ENCODE data around the gene RFXANK.
A peak's percentile ranks its signal among the peaks of the same experiment; 100 is the strongest.

RFXANK gene

DNA sequence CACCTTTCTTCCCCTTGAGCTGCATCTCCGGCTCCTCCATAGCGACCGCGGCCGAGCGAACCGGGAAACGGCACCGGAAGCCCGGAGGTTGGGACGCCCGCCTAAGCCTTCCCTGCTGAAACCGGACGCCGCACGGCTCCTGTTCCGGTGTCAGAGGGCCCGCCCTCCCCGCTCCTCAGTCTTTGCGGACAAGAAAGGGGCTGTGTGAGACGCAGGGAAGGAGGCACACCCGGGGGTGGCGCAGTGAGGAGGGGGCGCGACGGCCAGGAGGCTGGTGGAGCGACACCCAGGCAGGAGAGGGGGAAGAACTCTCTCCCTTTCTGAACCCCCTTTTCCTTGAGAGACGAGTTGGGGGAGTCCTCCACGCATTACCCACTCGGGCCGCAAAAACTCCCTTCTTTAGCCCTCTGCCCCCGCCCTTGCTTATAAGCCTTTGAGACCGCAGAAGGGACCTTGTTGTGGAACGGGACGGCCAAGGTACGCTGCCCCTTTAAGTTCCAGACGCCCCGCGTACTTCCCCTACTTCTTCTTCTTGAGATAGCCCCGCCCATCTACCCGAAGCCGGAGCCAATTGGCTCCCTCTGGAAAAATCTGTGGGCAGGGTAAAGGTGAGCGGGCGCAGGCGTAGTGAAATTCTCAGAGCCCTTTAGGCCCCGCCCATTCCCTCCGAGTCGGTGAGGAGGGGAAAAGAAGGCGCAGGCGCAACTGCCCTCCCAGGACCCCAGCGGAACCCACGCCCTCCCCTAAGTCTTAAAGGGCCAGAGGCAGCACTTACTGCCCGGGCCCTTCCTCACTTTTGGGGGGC is at the start of gene RFXANK, which contains the start of gene BORCS8 (continued):
- TF ChIP-seq, protein P1, sequence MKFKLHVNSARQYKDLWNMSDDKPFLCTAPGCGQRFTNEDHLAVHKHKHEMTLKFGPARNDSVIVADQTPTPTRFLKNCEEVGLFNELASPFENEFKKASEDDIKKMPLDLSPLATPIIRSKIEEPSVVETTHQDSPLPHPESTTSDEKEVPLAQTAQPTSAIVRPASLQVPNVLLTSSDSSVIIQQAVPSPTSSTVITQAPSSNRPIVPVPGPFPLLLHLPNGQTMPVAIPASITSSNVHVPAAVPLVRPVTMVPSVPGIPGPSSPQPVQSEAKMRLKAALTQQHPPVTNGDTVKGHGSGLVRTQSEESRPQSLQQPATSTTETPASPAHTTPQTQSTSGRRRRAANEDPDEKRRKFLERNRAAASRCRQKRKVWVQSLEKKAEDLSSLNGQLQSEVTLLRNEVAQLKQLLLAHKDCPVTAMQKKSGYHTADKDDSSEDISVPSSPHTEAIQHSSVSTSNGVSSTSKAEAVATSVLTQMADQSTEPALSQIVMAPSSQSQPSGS (tag by site-specific recombination; IDR thresholded peaks at IDR 0.05; ENCODE audit: low read depth) = no peak
- TF ChIP-seq ZBTB17 (tag by site-specific recombination; IDR thresholded peaks at IDR 0.05) (peak; percentile 71), KLF9 (tag by site-specific recombination; IDR thresholded peaks at IDR 0.05; ENCODE audit: low read depth) (peak; percentile 74), KLF8 (tag by site-specific recombination; IDR thresholded peaks at IDR 0.05) (peak; percentile 85), ZNF341 (tag by site-specific recombination; IDR thresholded peaks at IDR 0.05; ENCODE audit: low read depth) (no peak), ZNF837 (tag by site-specific recombination; IDR thresholded peaks at IDR 0.05) (no peak), ZNF623 (tag by site-specific recombination; IDR thresholded peaks at IDR 0.05) (peak; percentile 19; the same call in 1 of the 2 replicates), ZNF629 (tag by site-specific recombination; IDR thresholded peaks at IDR 0.05) (peak; percentile 76), ZNF48 (tag by site-specific recombination; IDR thresholded peaks at IDR 0.05) (no peak), ZNF184 (tag by site-specific recombination; IDR thresholded peaks at IDR 0.05) (peak; percentile 62; the same call in 1 of the 2 replicates), ZNF169 (tag by site-specific recombination; IDR thresholded peaks at IDR 0.05) (no peak), ZNF211 (tag by site-specific recombination; IDR thresholded peaks at IDR 0.05; ENCODE audit: low read depth) (no peak), ZNF610 (tag by site-specific recombination; IDR thresholded peaks at IDR 0.05; ENCODE audit: borderline replicate concordance) (peak; percentile 45; the same call in 1 of the 2 replicates), ZNF214 (tag by site-specific recombination; IDR thresholded peaks at IDR 0.05; ENCODE audit: borderline replicate concordance) (no peak), ZNF37A (tag by site-specific recombination; IDR thresholded peaks at IDR 0.05) (no peak)
- TF ChIP-seq, protein P2, sequence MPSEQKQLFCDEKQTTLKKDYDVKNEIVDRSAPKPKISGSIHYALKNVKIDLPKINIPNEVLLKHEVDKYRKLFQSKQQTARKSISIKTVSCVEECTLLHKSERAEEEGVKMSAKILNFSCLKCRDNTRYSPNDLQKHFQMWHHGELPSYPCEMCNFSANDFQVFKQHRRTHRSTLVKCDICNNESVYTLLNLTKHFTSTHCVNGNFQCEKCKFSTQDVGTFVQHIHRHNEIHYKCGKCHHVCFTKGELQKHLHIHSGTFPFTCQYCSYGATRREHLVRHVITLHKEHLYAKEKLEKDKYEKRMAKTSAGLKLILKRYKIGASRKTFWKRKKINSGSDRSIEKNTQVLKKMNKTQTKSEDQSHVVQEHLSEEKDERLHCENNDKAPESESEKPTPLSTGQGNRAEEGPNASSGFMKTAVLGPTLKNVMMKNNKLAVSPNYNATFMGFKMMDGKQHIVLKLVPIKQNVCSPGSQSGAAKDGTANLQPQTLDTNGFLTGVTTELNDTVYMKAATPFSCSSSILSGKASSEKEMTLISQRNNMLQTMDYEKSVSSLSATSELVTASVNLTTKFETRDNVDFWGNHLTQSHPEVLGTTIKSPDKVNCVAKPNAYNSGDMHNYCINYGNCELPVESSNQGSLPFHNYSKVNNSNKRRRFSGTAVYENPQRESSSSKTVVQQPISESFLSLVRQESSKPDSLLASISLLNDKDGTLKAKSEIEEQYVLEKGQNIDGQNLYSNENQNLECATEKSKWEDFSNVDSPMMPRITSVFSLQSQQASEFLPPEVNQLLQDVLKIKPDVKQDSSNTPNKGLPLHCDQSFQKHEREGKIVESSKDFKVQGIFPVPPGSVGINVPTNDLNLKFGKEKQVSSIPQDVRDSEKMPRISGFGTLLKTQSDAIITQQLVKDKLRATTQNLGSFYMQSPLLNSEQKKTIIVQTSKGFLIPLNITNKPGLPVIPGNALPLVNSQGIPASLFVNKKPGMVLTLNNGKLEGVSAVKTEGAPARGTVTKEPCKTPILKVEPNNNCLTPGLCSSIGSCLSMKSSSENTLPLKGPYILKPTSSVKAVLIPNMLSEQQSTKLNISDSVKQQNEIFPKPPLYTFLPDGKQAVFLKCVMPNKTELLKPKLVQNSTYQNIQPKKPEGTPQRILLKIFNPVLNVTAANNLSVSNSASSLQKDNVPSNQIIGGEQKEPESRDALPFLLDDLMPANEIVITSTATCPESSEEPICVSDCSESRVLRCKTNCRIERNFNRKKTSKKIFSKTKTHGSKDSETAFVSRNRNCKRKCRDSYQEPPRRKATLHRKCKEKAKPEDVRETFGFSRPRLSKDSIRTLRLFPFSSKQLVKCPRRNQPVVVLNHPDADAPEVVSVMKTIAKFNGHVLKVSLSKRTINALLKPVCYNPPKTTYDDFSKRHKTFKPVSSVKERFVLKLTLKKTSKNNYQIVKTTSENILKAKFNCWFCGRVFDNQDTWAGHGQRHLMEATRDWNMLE (tag by site-specific recombination; conservative IDR thresholded peaks at IDR 0.05; ENCODE audit: low read depth) = peak; percentile 56; the same call in 1 of the 2 replicates
- TF ChIP-seq, protein P3, sequence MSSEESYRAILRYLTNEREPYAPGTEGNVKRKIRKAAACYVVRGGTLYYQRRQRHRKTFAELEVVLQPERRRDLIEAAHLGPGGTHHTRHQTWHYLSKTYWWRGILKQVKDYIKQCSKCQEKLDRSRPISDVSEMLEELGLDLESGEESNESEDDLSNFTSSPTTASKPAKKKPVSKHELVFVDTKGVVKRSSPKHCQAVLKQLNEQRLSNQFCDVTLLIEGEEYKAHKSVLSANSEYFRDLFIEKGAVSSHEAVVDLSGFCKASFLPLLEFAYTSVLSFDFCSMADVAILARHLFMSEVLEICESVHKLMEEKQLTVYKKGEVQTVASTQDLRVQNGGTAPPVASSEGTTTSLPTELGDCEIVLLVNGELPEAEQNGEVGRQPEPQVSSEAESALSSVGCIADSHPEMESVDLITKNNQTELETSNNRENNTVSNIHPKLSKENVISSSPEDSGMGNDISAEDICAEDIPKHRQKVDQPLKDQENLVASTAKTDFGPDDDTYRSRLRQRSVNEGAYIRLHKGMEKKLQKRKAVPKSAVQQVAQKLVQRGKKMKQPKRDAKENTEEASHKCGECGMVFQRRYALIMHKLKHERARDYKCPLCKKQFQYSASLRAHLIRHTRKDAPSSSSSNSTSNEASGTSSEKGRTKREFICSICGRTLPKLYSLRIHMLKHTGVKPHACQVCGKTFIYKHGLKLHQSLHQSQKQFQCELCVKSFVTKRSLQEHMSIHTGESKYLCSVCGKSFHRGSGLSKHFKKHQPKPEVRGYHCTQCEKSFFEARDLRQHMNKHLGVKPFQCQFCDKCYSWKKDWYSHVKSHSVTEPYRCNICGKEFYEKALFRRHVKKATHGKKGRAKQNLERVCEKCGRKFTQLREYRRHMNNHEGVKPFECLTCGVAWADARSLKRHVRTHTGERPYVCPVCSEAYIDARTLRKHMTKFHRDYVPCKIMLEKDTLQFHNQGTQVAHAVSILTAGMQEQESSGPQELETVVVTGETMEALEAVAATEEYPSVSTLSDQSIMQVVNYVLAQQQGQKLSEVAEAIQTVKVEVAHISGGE (tag by site-specific recombination; conservative IDR thresholded peaks at IDR 0.05; ENCODE audit: low read depth) = peak; percentile 99
- TF ChIP-seq, protein P4, sequence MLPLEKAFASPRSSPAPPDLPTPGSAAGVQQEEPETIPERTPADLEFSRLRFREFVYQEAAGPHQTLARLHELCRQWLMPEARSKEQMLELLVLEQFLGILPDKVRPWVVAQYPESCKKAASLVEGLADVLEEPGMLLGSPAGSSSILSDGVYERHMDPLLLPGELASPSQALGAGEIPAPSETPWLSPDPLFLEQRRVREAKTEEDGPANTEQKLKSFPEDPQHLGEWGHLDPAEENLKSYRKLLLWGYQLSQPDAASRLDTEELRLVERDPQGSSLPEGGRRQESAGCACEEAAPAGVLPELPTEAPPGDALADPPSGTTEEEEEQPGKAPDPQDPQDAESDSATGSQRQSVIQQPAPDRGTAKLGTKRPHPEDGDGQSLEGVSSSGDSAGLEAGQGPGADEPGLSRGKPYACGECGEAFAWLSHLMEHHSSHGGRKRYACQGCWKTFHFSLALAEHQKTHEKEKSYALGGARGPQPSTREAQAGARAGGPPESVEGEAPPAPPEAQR (tag by site-specific recombination; IDR thresholded peaks at IDR 0.05) = peak; percentile 43; the same call in 1 of the 2 replicates
- TF ChIP-seq, protein P5, sequence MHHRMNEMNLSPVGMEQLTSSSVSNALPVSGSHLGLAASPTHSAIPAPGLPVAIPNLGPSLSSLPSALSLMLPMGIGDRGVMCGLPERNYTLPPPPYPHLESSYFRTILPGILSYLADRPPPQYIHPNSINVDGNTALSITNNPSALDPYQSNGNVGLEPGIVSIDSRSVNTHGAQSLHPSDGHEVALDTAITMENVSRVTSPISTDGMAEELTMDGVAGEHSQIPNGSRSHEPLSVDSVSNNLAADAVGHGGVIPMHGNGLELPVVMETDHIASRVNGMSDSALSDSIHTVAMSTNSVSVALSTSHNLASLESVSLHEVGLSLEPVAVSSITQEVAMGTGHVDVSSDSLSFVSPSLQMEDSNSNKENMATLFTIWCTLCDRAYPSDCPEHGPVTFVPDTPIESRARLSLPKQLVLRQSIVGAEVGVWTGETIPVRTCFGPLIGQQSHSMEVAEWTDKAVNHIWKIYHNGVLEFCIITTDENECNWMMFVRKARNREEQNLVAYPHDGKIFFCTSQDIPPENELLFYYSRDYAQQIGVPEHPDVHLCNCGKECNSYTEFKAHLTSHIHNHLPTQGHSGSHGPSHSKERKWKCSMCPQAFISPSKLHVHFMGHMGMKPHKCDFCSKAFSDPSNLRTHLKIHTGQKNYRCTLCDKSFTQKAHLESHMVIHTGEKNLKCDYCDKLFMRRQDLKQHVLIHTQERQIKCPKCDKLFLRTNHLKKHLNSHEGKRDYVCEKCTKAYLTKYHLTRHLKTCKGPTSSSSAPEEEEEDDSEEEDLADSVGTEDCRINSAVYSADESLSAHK (tag by site-specific recombination; IDR thresholded peaks at IDR 0.05) = 0 out of 2 replicates have a peak, but pooled peaks have one; percentile 50
- TF ChIP-seq, protein P6, sequence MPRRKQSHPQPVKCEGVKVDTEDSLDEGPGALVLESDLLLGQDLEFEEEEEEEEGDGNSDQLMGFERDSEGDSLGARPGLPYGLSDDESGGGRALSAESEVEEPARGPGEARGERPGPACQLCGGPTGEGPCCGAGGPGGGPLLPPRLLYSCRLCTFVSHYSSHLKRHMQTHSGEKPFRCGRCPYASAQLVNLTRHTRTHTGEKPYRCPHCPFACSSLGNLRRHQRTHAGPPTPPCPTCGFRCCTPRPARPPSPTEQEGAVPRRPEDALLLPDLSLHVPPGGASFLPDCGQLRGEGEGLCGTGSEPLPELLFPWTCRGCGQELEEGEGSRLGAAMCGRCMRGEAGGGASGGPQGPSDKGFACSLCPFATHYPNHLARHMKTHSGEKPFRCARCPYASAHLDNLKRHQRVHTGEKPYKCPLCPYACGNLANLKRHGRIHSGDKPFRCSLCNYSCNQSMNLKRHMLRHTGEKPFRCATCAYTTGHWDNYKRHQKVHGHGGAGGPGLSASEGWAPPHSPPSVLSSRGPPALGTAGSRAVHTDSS (tag by site-specific recombination; IDR thresholded peaks at IDR 0.05) = no peak; the same call in 1 of the 2 replicates
- TF ChIP-seq, protein P7, sequence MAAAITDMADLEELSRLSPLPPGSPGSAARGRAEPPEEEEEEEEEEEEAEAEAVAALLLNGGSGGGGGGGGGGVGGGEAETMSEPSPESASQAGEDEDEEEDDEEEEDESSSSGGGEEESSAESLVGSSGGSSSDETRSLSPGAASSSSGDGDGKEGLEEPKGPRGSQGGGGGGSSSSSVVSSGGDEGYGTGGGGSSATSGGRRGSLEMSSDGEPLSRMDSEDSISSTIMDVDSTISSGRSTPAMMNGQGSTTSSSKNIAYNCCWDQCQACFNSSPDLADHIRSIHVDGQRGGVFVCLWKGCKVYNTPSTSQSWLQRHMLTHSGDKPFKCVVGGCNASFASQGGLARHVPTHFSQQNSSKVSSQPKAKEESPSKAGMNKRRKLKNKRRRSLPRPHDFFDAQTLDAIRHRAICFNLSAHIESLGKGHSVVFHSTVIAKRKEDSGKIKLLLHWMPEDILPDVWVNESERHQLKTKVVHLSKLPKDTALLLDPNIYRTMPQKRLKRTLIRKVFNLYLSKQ (tag by site-specific recombination; IDR thresholded peaks at IDR 0.05; ENCODE audit: borderline replicate concordance) = no peak

Data from HEK293 (cell line).